HG02678 (cell line): ENCODE measurements around the gene SLC6A12.

ENCODE experiments used
- ATAC-seq: cut with Tn5 transposase; IDR thresholded peaks from one replicate; pipeline ENCODE4 v1.9.1; 2021; ENCODE audit warnings: mild to moderate bottlenecking, moderate library complexity; ENCODE audit not compliant: unreplicated experiment

The SLC6A12 gene

DNA sequence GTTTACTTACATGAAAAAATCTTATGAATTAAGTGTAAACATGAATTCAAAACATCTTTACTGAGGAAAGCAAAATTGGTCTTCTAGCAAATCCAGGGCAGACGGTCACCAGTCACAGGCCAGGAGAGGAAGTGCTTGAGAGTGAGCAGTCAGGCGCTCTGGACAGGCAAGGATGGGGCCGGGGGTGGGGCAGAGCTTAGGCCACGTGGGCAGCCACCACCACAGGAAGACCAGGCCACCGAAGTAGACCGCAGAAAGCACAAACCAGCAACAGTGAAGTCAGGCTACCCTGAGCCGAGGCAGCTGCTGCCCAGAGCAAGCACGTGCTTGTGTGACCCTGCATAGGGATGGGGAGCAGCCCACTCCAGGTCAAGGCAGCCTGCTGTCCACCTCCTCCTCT lies 33.5 kb downstream of the SLC6A12 start:
- ATAC-seq, result no peak

DNA sequence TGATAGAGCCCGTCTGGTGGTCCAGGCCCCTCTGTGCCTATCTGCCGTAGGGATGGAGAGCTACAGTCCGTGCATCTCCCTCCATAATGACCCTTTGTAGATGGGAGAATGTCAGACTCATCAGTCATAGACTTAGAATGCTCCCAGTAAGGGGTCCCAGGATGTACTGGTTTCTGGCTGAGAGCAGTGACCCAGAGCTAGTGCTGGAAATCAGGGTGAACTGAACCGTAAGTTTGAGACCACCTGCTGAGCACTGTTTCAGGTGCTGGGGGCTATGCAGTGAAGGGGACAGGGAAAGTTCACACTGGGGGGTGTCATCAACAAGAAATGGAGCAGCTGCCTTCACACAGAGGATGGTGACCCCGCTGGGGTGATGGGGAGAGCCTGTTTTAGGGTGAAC lies 34.1 kb downstream of the SLC6A12 start:
- no peak for ATAC-seq

GRCh38 chr12:179131-179884 lies 34.6 kb downstream of the SLC6A12 start:
- no peak for ATAC-seq

DNA sequence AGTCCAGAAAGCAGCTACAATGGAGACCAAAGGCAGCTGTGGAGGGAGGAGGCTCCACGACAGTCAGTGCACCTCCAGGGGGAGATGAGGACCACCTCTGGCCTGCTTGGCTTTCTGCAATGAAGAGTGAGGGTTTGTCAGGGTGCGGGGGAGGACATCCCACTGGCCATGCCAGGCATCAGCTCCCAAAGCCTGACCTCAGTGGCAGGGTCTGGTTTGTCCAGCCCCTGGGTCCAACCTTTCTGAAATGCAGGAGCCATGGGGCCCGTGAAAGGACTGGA lies 35.2 kb downstream of the SLC6A12 start:
- no peak for ATAC-seq

- ATAC-seq, result no peak
Measured at GRCh38 chr12:177980-178828, 35.8 kb downstream of the SLC6A12 start.

GRCh38 chr12:177336-177979 lies 36.5 kb downstream of the SLC6A12 start:
- no peak for ATAC-seq

DNA sequence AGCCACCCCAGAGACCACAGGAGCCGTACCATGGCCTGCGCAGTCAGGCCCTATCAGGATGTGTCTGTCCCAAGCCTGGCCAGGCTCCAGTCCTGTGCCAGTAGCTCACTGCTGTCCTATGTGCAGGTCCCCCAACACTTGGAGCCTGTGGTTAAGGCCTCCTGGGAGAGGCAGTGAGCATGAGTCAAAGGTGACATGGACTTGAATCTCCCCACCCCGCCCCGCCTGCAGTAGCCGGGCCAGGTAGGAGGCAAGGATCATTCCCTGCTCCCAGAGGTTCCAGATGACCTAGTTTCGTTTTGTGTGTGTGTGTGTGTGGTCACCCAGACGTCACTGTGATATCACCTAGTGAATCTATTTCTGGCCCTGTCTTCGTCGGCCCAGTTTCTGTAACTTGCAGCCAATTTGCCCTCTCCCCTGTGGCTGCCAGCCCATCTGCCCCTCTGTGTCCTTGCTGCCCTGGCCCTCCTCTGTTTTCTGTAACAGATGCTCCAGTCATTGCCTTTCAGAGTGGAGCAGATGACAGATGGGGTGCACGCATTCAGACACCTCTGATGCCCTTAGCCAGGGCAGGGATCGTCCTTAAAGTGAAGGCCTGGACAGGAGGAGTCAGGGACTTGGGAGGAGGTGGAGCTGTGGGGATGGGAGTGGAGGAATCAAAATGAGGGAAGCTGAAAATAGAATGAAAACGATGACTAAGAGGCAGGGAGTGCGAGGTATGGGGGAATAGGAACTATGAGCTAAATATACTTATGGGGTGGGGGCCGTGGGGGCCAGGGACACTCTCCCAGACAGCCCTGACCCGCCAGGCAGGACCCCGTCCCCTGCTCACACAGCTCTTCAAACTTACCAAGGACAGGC lies 37.4 kb downstream of the SLC6A12 start:
- no peak for ATAC-seq

DNA sequence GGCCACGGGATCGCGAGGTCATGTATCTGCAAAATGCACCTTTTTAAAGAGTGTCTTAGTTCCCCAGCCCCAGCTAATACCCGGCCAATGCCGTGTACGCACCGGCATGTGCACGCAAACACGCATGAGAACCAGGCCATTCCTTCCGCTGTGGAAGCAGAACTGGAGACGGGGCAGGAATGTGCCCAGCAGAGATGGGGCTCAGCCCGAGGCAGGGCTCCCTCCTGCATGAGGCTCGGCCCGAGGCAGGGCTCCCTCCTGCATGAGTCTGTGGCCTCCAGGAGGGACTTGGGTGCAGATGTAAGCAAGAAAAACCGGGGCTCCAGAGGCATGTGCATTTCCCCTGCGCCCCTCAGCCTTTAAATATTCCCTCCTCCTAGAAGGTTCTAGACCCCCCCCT lies 38.2 kb downstream of the SLC6A12 start:
- ATAC-seq, result no peak

DNA sequence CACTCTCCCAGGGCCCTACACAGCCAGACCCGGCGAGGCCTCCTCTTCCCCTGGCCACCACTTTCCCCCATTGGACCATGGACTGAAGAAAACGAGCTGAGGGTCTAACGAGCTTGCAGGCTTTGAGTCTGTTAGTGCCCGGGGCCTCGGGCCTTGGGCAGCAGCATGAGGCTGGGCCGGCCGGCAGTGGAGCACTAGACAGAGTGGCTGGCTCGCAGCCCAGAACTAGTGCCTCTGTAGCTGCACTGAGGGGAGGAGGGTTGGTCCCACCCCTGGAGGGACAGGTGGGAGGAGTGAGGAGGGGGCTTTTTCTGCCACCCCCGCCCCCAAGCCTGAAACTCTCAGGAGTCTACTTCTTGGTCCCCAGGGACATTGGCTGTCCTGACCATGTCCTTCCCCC lies 38.7 kb downstream of the SLC6A12 start:
- ATAC-seq, result no peak

DNA sequence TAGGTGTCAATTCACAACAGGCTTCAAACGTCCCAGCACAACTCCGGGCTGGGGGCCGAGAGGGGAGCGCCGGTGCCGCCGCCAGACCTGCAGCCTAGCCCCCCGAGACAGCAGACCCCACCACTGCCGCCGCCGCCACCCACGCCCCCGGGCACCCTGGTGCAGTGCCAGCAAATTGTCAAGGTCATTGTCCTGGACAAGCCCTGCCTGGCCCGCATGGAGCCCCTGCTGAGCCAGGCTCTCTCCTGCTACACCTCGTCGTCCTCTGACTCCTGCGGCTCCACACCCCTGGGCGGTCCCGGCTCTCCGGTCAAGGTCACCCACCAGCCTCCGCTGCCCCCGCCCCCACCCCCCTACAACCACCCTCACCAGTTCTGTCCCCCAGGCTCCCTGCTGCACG lies 39.4 kb downstream of the SLC6A12 start:
- ATAC-seq, result no peak

DNA sequence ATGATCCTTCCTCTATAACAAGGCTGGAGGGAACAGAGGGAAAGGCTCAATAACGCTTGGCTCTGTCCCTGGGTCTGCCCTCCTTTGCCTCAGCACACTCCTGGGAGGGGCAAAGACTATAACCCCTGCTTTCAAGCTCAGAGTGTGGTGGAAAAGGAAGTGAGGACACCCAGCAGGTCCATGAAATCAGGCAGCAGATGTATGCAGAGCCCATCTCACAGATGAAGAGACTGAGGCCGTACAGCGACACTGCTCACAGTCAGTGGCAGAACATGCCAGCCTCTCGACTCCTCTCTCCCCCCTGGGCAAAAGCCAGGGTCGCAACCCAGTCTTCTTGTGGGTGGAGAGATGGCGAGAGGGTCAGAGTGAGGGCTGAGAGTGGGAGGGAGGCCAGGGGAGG lies 39.8 kb downstream of the SLC6A12 start:
- ATAC-seq, result no peak

DNA sequence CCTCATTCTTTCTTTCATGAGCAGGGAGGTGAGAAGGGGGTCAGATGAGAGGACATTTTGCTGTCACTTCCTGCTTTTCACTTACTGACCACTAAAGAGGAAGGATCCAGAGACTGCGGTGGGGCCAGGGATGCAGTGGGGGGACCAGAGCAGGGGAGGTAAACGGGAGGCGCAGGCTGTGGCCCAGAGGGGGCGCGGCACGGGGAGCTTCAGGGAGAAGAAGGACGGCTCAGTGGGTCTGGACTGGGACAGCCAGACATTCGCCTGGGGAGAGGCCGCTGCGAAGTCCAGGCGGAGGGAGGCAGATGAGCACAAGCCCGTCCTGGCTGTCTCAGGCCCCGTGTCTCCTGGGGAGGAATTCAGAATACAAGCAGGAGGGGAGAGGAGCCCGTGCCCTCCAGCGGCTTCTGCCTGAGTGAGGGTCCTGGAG lies 41.2 kb downstream of the SLC6A12 start:
- no peak for ATAC-seq

- no peak for ATAC-seq
Measured at GRCh38 chr12:171743-172676, 41.9 kb downstream of the SLC6A12 start.

DNA sequence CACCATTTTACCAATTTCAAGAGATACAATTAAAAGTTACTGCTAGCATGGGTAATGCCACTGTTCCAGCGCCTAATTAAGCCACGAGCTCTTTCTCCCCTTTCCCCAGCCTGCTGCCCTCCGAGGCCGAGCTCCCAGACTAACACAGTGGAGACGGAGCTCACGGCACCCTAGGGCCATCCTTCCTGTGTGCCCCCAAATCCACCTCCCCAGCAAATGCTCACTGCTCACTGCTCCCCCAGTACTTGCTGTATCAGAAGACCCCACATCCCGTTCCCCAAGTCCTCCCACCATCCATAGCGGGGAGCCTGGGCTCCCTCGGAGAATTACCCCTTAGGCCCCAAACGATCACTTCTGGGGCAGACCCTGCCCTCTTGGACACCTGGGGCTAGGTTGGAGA lies 42.7 kb downstream of the SLC6A12 start:
- ATAC-seq, result no peak

DNA sequence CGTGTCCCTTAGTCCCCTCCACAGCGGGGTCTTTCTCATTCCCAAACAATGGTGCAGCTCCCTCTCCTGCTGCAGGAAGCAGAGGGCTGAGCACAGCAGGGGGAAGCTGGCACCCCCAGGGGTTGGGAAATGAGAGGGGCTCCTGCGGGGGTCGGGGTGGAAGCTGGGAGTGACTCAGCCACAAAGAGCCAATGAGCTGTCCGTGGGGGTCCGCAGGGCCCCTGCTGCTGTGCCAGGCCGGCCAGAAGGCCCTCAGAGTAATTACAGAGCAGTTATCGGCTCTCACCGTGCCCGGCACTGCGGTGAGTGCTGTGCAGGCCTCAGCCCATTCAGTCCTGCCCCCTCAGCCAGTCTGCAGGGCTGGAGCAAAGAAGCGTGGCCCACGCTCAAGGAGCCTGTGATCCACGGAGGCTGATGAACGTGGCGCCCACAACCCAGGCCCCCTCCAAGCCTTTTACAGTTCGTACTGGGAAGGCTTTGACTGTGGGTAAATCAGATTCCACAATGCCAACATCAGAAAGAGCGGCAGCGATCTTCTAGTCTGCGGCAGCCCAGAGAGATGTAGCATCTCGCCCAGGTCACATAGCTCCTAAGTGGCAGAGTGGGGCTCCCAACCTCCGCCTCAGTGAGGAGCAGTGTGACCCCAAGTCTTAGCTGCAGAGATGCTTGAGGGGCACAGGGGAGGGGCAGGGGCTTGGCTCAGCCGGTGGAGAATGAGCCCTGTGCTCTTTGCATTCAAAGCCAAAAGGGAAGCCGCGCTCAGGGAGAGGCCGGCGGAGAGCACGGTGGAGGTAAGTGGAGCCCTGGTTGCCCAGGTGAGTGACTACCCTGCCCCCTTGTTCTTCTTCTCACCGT lies 43.4 kb downstream of the SLC6A12 start:
- no peak for ATAC-seq

DNA sequence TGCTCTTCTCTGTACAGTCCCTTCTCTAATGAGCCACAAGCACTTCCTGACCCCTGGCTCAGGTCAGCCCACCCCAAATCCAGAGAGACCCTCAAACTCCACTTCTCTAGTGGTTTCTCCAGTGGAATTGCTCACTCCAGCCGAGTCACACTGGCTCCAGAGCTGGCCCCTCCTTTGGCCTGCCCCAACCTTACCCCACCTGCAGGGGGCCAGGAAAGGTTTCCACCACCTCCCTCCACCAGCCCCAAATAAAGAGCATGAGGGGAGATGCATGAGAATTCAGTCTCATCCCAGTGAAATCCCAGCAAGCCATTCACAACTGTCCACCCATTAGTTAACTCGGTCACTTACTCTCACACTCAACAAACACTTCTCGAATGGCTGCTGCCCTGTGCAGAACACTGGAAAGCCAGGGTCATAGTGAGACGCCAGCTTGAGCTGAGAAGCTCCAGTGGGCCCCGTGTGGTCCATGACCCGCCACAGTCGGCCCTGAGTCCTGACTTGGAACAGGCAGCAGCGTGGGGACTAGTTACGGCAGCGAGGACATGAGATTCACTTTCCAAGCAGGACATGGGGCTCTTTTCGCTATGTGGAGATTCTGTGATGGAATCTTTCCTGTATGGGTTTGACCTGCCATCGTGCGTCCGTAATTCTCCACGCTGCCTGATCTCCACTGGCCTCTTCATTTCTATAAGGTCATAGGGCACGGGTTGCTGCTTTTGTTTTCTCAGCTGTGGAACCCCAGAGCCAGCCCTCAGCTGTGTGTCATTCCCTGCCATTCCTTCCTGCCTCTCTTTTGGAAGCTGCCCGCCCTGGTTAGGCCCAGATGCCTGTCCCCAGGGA lies 44.2 kb downstream of the SLC6A12 start:
- no peak for ATAC-seq

DNA sequence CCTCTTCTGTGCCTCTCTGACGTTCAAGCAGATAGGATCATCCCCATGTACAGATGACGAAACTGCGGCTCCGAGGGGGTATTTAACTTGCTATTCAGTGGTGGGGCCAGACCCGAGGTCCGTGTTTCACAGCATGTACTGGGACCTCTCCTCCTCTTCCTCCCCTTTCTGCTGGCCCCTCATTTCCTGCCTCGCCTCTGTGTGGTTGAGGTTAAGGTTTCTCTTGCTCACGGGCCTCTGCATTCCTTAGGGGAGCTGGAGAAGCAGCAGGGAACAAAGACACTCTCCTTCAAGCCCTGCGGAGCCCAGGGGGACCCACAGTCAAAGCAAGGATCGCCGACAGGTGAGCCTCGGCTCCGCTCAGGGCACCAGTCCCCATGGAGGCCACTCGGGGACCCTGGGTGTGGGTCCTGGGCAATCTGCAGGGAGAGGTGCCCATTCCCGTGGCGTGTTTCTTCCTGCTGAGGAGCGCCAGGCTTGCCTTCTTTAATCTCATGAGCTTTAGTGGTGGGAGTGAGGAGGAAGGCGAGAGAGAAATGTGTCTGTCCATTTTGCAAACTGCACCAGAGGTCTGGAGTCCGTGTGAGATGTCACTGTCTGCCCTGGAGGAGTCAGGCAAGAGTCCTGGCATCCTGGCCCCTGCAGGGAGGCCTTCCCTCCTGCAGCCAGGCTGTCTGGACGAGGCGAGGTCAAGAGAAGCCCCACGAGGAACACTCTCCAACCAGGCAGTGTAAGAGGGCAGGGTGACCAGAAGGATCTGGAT lies 45.0 kb downstream of the SLC6A12 start:
- no peak for ATAC-seq
